Endothelial cell of umbilical vein (primary cell): Measurements from ENCODE around the gene SLC44A4. TPM values are rescaled to one million over a fixed set of nuclear protein-coding genes. Genes with fewer than 3 reads are reported as not detected.

Experiments
- BruUV-seq: library from RNA; stranded (reverse); fragments of 400-500 nt; replicated peaks from 2 replicates; lab custom pipeline; 2021; lab: Mats Ljungman, UMichigan
- CTCF ChIA-PET: fragments of 300-600, 350-600 bp; sonication (Branson Sonifier 250); formaldehyde crosslinking; loops from one replicate; lab custom pipeline; 2021; ENCODE audit warnings: antibody characterized with exemption, inconsistent platforms; lab: Charles Lee
- POLR2A ChIA-PET: fragments of 300-600, 350-600 bp; sonication (Branson Sonifier 250); formaldehyde crosslinking; loops from one replicate; lab custom pipeline; 2021; ENCODE audit warnings: antibody characterized with exemption, inconsistent platforms; lab: Charles Lee
- DNase-seq: peaks from one replicate; pipeline ENCODE4 v3.0.0-alpha.2; 2011; ENCODE audit warnings: low read depth, low spot score
- FAIRE-seq: peaks from 2 replicates; lab custom pipeline; 2011; peaks lifted over from hg19 to GRCh38; lab: Jason Lieb, UNC
- H2AFZ ChIP-seq: 2 replicates; pipeline ENCODE4 v1.6.0; 2012; ENCODE audit warnings: low read depth, low read length, control low read depth, inconsistent platforms
- H3K27ac ChIP-seq: 2 replicates; pipeline ENCODE4 v1.5.1; 2011; ENCODE audit warnings: low read depth, mild to moderate bottlenecking, control low read depth, low read length, moderate library complexity; ENCODE audit not compliant: insufficient read depth
- H3K27me3 ChIP-seq, 2 experiments: 2 replicates each; pipeline versions ENCODE4 v1.6.0 to v1.6.1; 2011; ENCODE audit warnings: low read length in 2 of 2, mixed read lengths in 1 of 2; ENCODE audit not compliant: control insufficient read depth in 2 of 2, insufficient read depth in 2 of 2
- H3K36me3 ChIP-seq, 2 experiments: 2 replicates in 1 of 2; 3 replicates in 1 of 2; pipeline ENCODE4 v1.5.1; 2011; ENCODE audit warnings: low read length in 2 of 2, mild to moderate bottlenecking in 1 of 2, moderate library complexity in 1 of 2; ENCODE audit not compliant: control insufficient read depth in 2 of 2, insufficient read depth in 2 of 2; ENCODE audit errors: extremely low read depth in 1 of 2
- H3K4me1 ChIP-seq: 3 replicates; pipeline ENCODE4 v1.5.1; 2011; ENCODE audit warnings: mild to moderate bottlenecking, low read length; ENCODE audit not compliant: control insufficient read depth, insufficient read depth; ENCODE audit errors: extremely low read depth
- H3K4me2 ChIP-seq: 2 replicates; pipeline ENCODE4 v1.6.1; 2011; ENCODE audit warnings: low read length, control low read depth, mixed read lengths; ENCODE audit not compliant: insufficient read depth
- H3K4me3 ChIP-seq, 3 experiments: fragments of 200-600 bp in 1 of 3; sonication (generic), shearing (Covaris generic) in 1 of 3; replicated peaks in 1 of 3; 2 replicates each; pipeline ENCODE4 v1.5.1; 2011 to 2016; ENCODE audit warnings: control low read depth in 3 of 3, low read length in 3 of 3, mild to moderate bottlenecking in 2 of 3, inconsistent platforms in 1 of 3, low read depth in 1 of 3, moderate library complexity in 1 of 3; ENCODE audit not compliant: insufficient read depth in 1 of 3
- H3K79me2 ChIP-seq: 2 replicates; pipeline ENCODE4 v1.6.0; 2012; ENCODE audit warnings: low read length, inconsistent platforms; ENCODE audit not compliant: control insufficient read depth, insufficient read depth
- H3K9ac ChIP-seq: replicated peaks from 2 replicates; pipeline ENCODE3; 2011; ENCODE audit warnings: low read length, control low read depth; ENCODE audit not compliant: insufficient read depth; ENCODE audit errors: extremely low read depth
- H3K9me1 ChIP-seq: replicated peaks from 3 replicates; pipeline ENCODE4 v1.6.0; 2011; ENCODE audit warnings: mild to moderate bottlenecking, low read length; ENCODE audit not compliant: control insufficient read depth, insufficient read depth; ENCODE audit errors: extremely low read depth
- H3K9me3 ChIP-seq: replicated peaks from 2 replicates; pipeline ENCODE4 v1.5.1; 2012; ENCODE audit warnings: low read length, inconsistent platforms; ENCODE audit not compliant: control insufficient read depth, insufficient read depth
- H4K20me1 ChIP-seq: replicated peaks from 2 replicates; pipeline ENCODE3; 2011; ENCODE audit warnings: mild to moderate bottlenecking, low read length; ENCODE audit not compliant: control insufficient read depth, insufficient read depth; ENCODE audit errors: extremely low read depth
- GATA2 ChIP-seq: IDR thresholded peaks from 2 replicates; pipeline ENCODE4 v1.7.0; 2011; ENCODE audit warnings: low read depth, mild to moderate bottlenecking, moderate library complexity, mixed read lengths, low read length; ENCODE audit not compliant: insufficient read length, insufficient read depth
- JUN ChIP-seq: IDR thresholded peaks from 2 replicates; pipeline ENCODE4 v1.6.1; 2011; ENCODE audit warnings: borderline replicate concordance, low read depth; ENCODE audit not compliant: insufficient read length, insufficient read depth
- MYC ChIP-seq: IDR thresholded peaks from one replicate; pipeline ENCODE4 v1.6.1; 2011; ENCODE audit warnings: mild to moderate bottlenecking, low read depth, low read length
- POLR2A ChIP-seq: IDR thresholded peaks from 2 replicates; pipeline ENCODE4 v1.6.1; 2012; ENCODE audit warnings: low read depth, mild to moderate bottlenecking, control low read depth, low read length
- dilution Hi-C: fragments of 300-500 bp; cut with MboI; formaldehyde crosslinking; loops from one replicate; pipeline ENCODE4 v1.15.0; 2019; ENCODE audit warnings: low sequenced_read_pairs; ENCODE audit not compliant: extremely low pct_ligation_motif_present
- intact Hi-C: fragments of 100-400 bp; cut with micrococcal nuclease; formaldehyde crosslinking; loops from one replicate; pipeline ENCODE4 v1.10.0; 2022
- polyA plus RNA-seq, 4 experiments: library from polyadenylated mRNA; depleted of rRNA in 3 of 4; stranded (reverse) in 3 of 4; unstranded in 1 of 4; fragments of >200 nt; gene quantifications; 2 replicates each; pipeline versions ENCODE4 v1.2.1 to v1.2.3, GENCODE V29; 2011 to 2012; ENCODE audit warnings: missing spikeins in 1 of 4
- total RNA-seq: library from RNA; stranded (reverse); gene quantifications from 2 replicates; pipeline ENCODE4 v1.2.3, GENCODE V29; 2021
- TF ChIP-seq, protein P1 (sequence below), 2 donors: IDR thresholded peaks; 1 replicate in 1 of 2; 2 replicates in 1 of 2; pipeline ENCODE4 v1.5.1; 2011; ENCODE audit warnings: low read length in 2 of 2, mild to moderate bottlenecking in 2 of 2, moderate library complexity in 2 of 2, control low read depth in 1 of 2, inconsistent platforms in 1 of 2, low read depth in 1 of 2; ENCODE audit not compliant: insufficient read depth in 1 of 2; ENCODE audit errors: extremely low read depth in 1 of 2

Gene SLC44A4
- total and polyA plus RNA-seq, 2 donors (not counting 3 experiments of a cell fraction or from before 2014, with no cell fraction given) = 0.84 to 1.1 TPM

DNA sequence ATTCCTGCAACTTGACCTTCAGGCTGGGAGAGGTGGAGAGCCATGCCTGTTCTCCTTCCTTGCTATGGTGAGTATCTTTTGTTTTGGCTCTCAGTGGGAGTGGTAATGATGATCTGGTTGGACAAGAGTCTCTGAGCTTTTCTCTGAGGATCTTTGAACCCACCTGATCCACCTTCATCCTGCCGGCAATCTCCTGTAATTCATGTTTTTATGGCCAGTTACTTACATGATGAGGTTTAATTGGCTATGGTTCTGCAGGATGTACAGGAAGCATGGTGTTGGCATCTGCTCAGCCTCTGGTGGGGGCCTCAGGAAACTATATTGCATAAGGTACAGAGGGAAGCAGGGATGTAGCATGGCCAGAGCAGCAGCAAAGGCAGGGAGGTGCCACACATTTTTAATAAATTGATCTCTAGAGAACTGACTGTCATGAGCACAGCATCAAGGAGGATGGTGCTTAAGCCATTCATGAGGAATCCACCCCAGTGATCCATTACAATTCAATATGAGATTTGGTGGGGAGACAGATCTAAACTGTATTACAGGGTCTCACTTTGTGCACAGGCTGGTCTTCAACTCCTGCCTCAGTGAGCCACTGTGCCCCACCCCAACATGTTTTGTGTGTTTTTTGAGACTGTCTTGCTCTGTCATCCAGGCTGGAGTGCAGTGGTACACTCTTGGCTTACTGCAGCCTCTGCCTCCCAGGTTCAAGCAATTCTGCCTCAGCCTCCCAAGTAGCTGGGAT lies 41.3 kb downstream of the SLC44A4 start:
- dilution Hi-C loops = no loop called here
- Histone ChIP-seq H3K27me3 (no peaks in the 10 kb centered on the region), H3K9me1 (no peaks in the 10 kb centered on the region), H3K27ac (no peak overlapping the region), H2AFZ (no peak overlapping the region), H3K4me3 (peak overlapping the region; percentile 38 to 98 (median 81)), H4K20me1 (peaks cover 8% of the 10 kb centered on the region), H3K36me3 (peaks cover 21 to 27% of the 10 kb centered on the region in 2 experiments), H3K4me1 (peaks cover 27% of the 10 kb centered on the region), H3K9ac (peak overlapping the region; percentile 99), H3K79me2 (peaks cover 45% of the 10 kb centered on the region), H3K4me2 (peak overlapping the region; percentile 86), H3K9me3 (no peaks in the 10 kb centered on the region)
- TF ChIP-seq, protein P1, sequence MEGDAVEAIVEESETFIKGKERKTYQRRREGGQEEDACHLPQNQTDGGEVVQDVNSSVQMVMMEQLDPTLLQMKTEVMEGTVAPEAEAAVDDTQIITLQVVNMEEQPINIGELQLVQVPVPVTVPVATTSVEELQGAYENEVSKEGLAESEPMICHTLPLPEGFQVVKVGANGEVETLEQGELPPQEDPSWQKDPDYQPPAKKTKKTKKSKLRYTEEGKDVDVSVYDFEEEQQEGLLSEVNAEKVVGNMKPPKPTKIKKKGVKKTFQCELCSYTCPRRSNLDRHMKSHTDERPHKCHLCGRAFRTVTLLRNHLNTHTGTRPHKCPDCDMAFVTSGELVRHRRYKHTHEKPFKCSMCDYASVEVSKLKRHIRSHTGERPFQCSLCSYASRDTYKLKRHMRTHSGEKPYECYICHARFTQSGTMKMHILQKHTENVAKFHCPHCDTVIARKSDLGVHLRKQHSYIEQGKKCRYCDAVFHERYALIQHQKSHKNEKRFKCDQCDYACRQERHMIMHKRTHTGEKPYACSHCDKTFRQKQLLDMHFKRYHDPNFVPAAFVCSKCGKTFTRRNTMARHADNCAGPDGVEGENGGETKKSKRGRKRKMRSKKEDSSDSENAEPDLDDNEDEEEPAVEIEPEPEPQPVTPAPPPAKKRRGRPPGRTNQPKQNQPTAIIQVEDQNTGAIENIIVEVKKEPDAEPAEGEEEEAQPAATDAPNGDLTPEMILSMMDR (IDR thresholded peaks at IDR 0.05; ENCODE audit: extremely low read depth in 1 of 2, insufficient read depth in 1 of 2, low read depth in 1 of 2, low read length in 2 of 2) = no peak
- no peak for TF ChIP-seq GATA2
- TF ChIP-seq MYC = no peak
- no peak for TF ChIP-seq JUN
- TF ChIP-seq POLR2A = peak; percentile 10
- FAIRE-seq = no peak
- no TSS peak for BruUV-seq
- intact Hi-C loops = loop anchor here (10.0 kb wide), 1 partner anchor 117 kb away; the partner anchor contains the start of genes NELFE and SKIC2
- no peak for DNase-seq
- ChIA-PET CTCF (interaction anchor here (1.0 to 1.5 kb wide), 5 partner anchors 22 to 157 kb away, joined by 3 to 7 read pairs (median 3); no protein-coding TSS in a partner anchor), POLR2A (interaction anchor here (1.6 kb wide), 1 partner anchor 10 kb away, joined by 6 read pairs; the partner anchor contains the start of gene HSPA1B)
